CD4-positive, CD25-positive, alpha-beta regulatory T cell (primary cell): ENCODE measurements around the gene FBXL3. TPM values are rescaled to one million over a fixed set of nuclear protein-coding genes. Genes with fewer than 3 reads are reported as not detected.
"Not testable (repeated sequence)": the region's sequence is repeated elsewhere in the genome, so short reads cannot be mapped to it uniquely, and the experiment has no call there.

ENCODE experiments used
- ATAC-seq, 2 donors: fragments of 150-1000 bp; cut with Tn5 transposase; one replicate each; pipeline ENCODE4 v1.10.0; 2021; ENCODE audit warnings: low read depth in 2 of 2, moderate number of reproducible peaks in 2 of 2, moderate library complexity in 1 of 2
- DNase-seq, 3 donors: peaks; one replicate each; pipeline versions ENCODE4 v3.0.0 to v3.0.0-alpha.2; 2012 to 2022; ENCODE audit warnings: mixed read lengths in 1 of 3
- H3K27ac ChIP-seq: one replicate; pipeline ENCODE4 v1.7.0; 2013; ENCODE audit warnings: mild to moderate bottlenecking, low read length; ENCODE audit not compliant: insufficient read depth, poor library complexity, severe bottlenecking
- H3K27me3 ChIP-seq: one replicate; pipeline ENCODE4 v1.7.0; 2013; ENCODE audit warnings: low read length; ENCODE audit not compliant: control insufficient read depth, insufficient read depth
- H3K36me3 ChIP-seq: one replicate; pipeline ENCODE4 v1.7.0; 2013; ENCODE audit warnings: mild to moderate bottlenecking, low read length, moderate library complexity; ENCODE audit not compliant: control insufficient read depth, insufficient read depth
- H3K4me1 ChIP-seq: 2 replicates; pipeline ENCODE4 v1.7.0; 2013; ENCODE audit warnings: mild to moderate bottlenecking, low read length; ENCODE audit not compliant: insufficient read depth, control insufficient read depth, poor library complexity, severe bottlenecking
- H3K4me3 ChIP-seq: one replicate; pipeline ENCODE4 v1.7.0; 2013; ENCODE audit warnings: low read depth, mild to moderate bottlenecking, low read length, moderate library complexity
- H3K9me3 ChIP-seq, 2 experiments: 1 replicate in 1 of 2; 2 replicates in 1 of 2; pipeline ENCODE4 v1.7.0; 2013; ENCODE audit warnings: low read length in 2 of 2, mild to moderate bottlenecking in 1 of 2, moderate library complexity in 1 of 2; ENCODE audit not compliant: control insufficient read depth in 2 of 2
- H3K27ac Mint-ChIP-seq, 3 donors: one replicate each; pipeline ENCODE4 v1.8.0; 2020 to 2022; ENCODE audit warnings: mild to moderate bottlenecking in 3 of 3, mixed read lengths in 3 of 3, moderate library complexity in 2 of 3
- H3K27me3 Mint-ChIP-seq: one replicate; pipeline ENCODE4 v1.8.0; 2022; ENCODE audit warnings: mild to moderate bottlenecking, mixed read lengths
- H3K36me3 Mint-ChIP-seq: one replicate; pipeline ENCODE4 v1.8.0; 2020; ENCODE audit warnings: mixed read lengths
- H3K4me1 Mint-ChIP-seq, 4 donors: one replicate each; pipeline ENCODE4 v1.8.0; 2020 to 2022; ENCODE audit warnings: mixed read lengths in 4 of 4, mild to moderate bottlenecking in 1 of 4
- H3K4me3 Mint-ChIP-seq, 4 donors: one replicate each; pipeline ENCODE4 v1.8.0; 2020 to 2022; ENCODE audit warnings: mild to moderate bottlenecking in 4 of 4, mixed read lengths in 4 of 4, moderate library complexity in 3 of 4
- H3K9me3 Mint-ChIP-seq, 7 donors: one replicate each; pipeline ENCODE4 v1.8.0; 2020 to 2022; ENCODE audit warnings: mixed read lengths in 7 of 7, mild to moderate bottlenecking in 3 of 7, moderate library complexity in 2 of 7
- polyA plus RNA-seq, 4 donors: library from polyadenylated mRNA; unstranded; fragments of 300-500 nt; fragmentation: Illumina TruSeq; gene quantifications; one replicate each; pipeline ENCODE4 v1.2.3, GENCODE V29; 2021
- total RNA-seq: library from RNA; stranded (reverse); gene quantifications from one replicate; pipeline ENCODE4 v1.2.3, GENCODE V29; 2022

Gene FBXL3
- total and polyA plus RNA-seq, 5 donors from 2014 or later = 36.7 to 89.0 (median 51.0) TPM

GRCh38 chr13:76971851-76972829 lies 54.8 kb downstream of the FBXL3 start:
- peaks cover 30% of the 10 kb centered on the region for H3K27me3 Mint-ChIP-seq
- peaks cover 12% of the 10 kb centered on the region for H3K4me1 ChIP-seq
- no peak overlapping the region for H3K27ac ChIP-seq
- no peaks in the 10 kb centered on the region for H3K36me3 Mint-ChIP-seq
- no peaks in the 10 kb centered on the region for H3K9me3 ChIP-seq
- H3K4me3 ChIP-seq = no peak overlapping the region
- no peak for DNase-seq
- no peaks in the 10 kb centered on the region for H3K36me3 ChIP-seq
- H3K4me3 Mint-ChIP-seq = no peak overlapping the region
- H3K4me1 Mint-ChIP-seq = peaks cover 0 to 13% (median 5%) of the 10 kb centered on the region in 4 donors
- ATAC-seq = no peak
- H3K27ac Mint-ChIP-seq = peak overlapping the region in 1 of 3 donors; percentile 21
- no peaks in the 10 kb centered on the region for H3K9me3 Mint-ChIP-seq
- peaks cover 3% of the 10 kb centered on the region for H3K27me3 ChIP-seq

- Histone ChIP-seq H3K27ac (no peak overlapping the region), H3K4me3 (no peak overlapping the region), H3K27me3 (peaks cover 3% of the 10 kb centered on the region), H3K9me3 (no peaks in the 10 kb centered on the region), H3K36me3 (no peaks in the 10 kb centered on the region), H3K4me1 (peaks cover 2% of the 10 kb centered on the region)
- ATAC-seq (no peak), DNase-seq (no peak)
- Mint-ChIP-seq H3K27me3 (peaks cover 35% of the 10 kb centered on the region), H3K27ac (no peak overlapping the region), H3K4me1 (peaks cover 0 to 4% (median under 1%) of the 10 kb centered on the region in 4 donors), H3K9me3 (no peaks in the 10 kb centered on the region), H3K36me3 (no peaks in the 10 kb centered on the region), H3K4me3 (no peak overlapping the region)
These were observed 55.7 kb downstream of the FBXL3 start for GRCh38 chr13:76971215-76971614.

- H3K27ac ChIP-seq = no peak overlapping the region
- H3K4me1 ChIP-seq = no peaks in the 10 kb centered on the region
- Mint-ChIP-seq H3K9me3 (no peaks in the 10 kb centered on the region), H3K36me3 (no peaks in the 10 kb centered on the region), H3K4me3 (no peak overlapping the region), H3K27me3 (peaks cover 35% of the 10 kb centered on the region), H3K4me1 (no peaks in the 10 kb centered on the region), H3K27ac (no peak overlapping the region)
- ATAC-seq = no peak
- no peaks in the 10 kb centered on the region for H3K36me3 ChIP-seq
- H3K9me3 ChIP-seq = no peaks in the 10 kb centered on the region
- peaks cover 3% of the 10 kb centered on the region for H3K27me3 ChIP-seq
- H3K4me3 ChIP-seq = no peak overlapping the region
- DNase-seq = no peak
These were observed 57.2 kb downstream of the FBXL3 start for GRCh38 chr13:76969488-76970365.

- no peak for ATAC-seq
- no peaks in the 10 kb centered on the region for H3K27me3 ChIP-seq
- H3K9me3 Mint-ChIP-seq = no peaks in the 10 kb centered on the region
- no peak overlapping the region for H3K27ac Mint-ChIP-seq
- peaks cover 28% of the 10 kb centered on the region for H3K27me3 Mint-ChIP-seq
- no peaks in the 10 kb centered on the region for H3K36me3 Mint-ChIP-seq
- no peak overlapping the region for H3K27ac ChIP-seq
- H3K4me3 ChIP-seq = no peak overlapping the region
- no peak for DNase-seq
- no peaks in the 10 kb centered on the region for H3K36me3 ChIP-seq
- no peaks in the 10 kb centered on the region for H3K9me3 ChIP-seq
- no peak overlapping the region for H3K4me3 Mint-ChIP-seq
- H3K4me1 ChIP-seq = no peaks in the 10 kb centered on the region
- H3K4me1 Mint-ChIP-seq = no peaks in the 10 kb centered on the region
These were observed 58.9 kb downstream of the FBXL3 start for GRCh38 chr13:76968041-76968440.

GRCh38 chr13:76967031-76967430 lies 59.9 kb downstream of the FBXL3 start:
- Histone ChIP-seq H3K36me3 (no peaks in the 10 kb centered on the region), H3K4me1 (no peaks in the 10 kb centered on the region), H3K9me3 (no peaks in the 10 kb centered on the region), H3K4me3 (no peak overlapping the region), H3K27ac (no peak overlapping the region), H3K27me3 (no peaks in the 10 kb centered on the region)
- H3K4me3 Mint-ChIP-seq = no peak overlapping the region
- peak overlapping the region in 1 of 3 donors; percentile 38 for H3K27ac Mint-ChIP-seq
- no peaks in the 10 kb centered on the region for H3K4me1 Mint-ChIP-seq
- H3K9me3 Mint-ChIP-seq = peaks cover 0 to 1% (median 0%) of the 10 kb centered on the region in 7 donors
- ATAC-seq (no peak), DNase-seq (no peak)
- H3K36me3 Mint-ChIP-seq = no peaks in the 10 kb centered on the region
- H3K27me3 Mint-ChIP-seq = peaks cover 29% of the 10 kb centered on the region

- DNase-seq (no peak), ATAC-seq (no peak)
- Histone ChIP-seq H3K36me3 (no peaks in the 10 kb centered on the region), H3K4me1 (no peaks in the 10 kb centered on the region), H3K27ac (no peak overlapping the region), H3K9me3 (peaks cover 2 to 3% of the 10 kb centered on the region in 2 experiments), H3K27me3 (no peaks in the 10 kb centered on the region), H3K4me3 (no peak overlapping the region)
- Mint-ChIP-seq H3K27ac (no peak overlapping the region), H3K36me3 (no peaks in the 10 kb centered on the region), H3K27me3 (peaks cover 23% of the 10 kb centered on the region), H3K9me3 (peaks cover 0 to 1% (median 0%) of the 10 kb centered on the region in 7 donors), H3K4me1 (no peaks in the 10 kb centered on the region), H3K4me3 (no peak overlapping the region)
These were observed 61.1 kb downstream of the FBXL3 start for GRCh38 chr13:76965759-76966421.

- H3K27me3 ChIP-seq, H3K27ac Mint-ChIP-seq, H3K4me3 ChIP-seq, H3K36me3 ChIP-seq, H3K4me1 ChIP-seq, DNase-seq, ATAC-seq, H3K27ac ChIP-seq, H3K36me3 Mint-ChIP-seq, H3K4me1 Mint-ChIP-seq: not testable (repeated sequence)
- H3K27me3 Mint-ChIP-seq = peaks cover 24% of the 10 kb centered on the region
- H3K9me3 Mint-ChIP-seq = peaks cover 1 to 20% (median 11%) of the 10 kb centered on the region in 7 donors
- peak overlapping the region in 1 of 4 donors; percentile 86 for H3K4me3 Mint-ChIP-seq
- peaks cover 18 to 25% of the 10 kb centered on the region in 2 experiments for H3K9me3 ChIP-seq
These were observed 67.2 kb downstream of the FBXL3 start for GRCh38 chr13:76959734-76960133.
